ENCODE results near the gene SERAC1. TPM values are rescaled to one million over a fixed set of nuclear protein-coding genes. Genes with fewer than 3 reads are reported as not detected.
"Not testable (repeated sequence)": the region's sequence is repeated elsewhere in the genome, so short reads cannot be mapped to it uniquely, and the experiment has no call there.

Gene SERAC1
- total RNA-seq, 3 donors from 2014 or later (not counting 1 experiment from before 2014, with no cell fraction given): 2.1 to 3.0 (median 2.3) TPM

DNA sequence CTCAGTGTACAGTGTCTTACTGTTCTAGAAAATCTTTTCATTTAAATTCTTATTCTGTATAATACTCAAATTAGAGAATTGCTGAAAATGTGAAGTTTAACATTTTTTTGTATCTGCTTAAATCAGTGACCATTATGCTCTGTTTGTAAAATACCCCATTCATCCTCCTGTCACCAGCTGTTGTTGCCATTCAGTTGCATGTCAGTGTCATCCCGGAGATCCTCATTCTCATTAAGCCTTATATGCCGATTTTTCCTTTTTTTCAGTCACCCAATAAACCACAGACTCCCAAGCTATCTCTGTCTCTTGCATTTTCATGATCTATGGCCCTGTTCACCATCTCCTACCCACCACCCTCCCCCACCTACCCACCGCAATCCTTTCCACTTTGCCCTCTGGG lies 20.5 kb upstream of the SERAC1 start:
- TF ChIP-seq, protein P1, sequence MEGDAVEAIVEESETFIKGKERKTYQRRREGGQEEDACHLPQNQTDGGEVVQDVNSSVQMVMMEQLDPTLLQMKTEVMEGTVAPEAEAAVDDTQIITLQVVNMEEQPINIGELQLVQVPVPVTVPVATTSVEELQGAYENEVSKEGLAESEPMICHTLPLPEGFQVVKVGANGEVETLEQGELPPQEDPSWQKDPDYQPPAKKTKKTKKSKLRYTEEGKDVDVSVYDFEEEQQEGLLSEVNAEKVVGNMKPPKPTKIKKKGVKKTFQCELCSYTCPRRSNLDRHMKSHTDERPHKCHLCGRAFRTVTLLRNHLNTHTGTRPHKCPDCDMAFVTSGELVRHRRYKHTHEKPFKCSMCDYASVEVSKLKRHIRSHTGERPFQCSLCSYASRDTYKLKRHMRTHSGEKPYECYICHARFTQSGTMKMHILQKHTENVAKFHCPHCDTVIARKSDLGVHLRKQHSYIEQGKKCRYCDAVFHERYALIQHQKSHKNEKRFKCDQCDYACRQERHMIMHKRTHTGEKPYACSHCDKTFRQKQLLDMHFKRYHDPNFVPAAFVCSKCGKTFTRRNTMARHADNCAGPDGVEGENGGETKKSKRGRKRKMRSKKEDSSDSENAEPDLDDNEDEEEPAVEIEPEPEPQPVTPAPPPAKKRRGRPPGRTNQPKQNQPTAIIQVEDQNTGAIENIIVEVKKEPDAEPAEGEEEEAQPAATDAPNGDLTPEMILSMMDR (IDR thresholded peaks at IDR 0.05): no peak
- Mint-ChIP-seq H3K4me3 (no peak overlapping the region), H3K27me3 (ENCODE audit: low read depth in 2 of 2) (no peaks in the 10 kb centered on the region), H3K36me3 (peaks cover 5% of the 10 kb centered on the region), H3K9me3 (no peaks in the 10 kb centered on the region), H3K27ac (no peak overlapping the region), H3K4me1 (peaks cover 0 to 7% of the 10 kb centered on the region in 2 donors)
- DNase-seq: no peak
- Histone ChIP-seq H3K36me3 (ENCODE audit: control insufficient read depth, insufficient read depth, low read length) (peaks cover 3% of the 10 kb centered on the region), H3K27me3 (ENCODE audit: control insufficient read depth, insufficient read depth, low read length) (no peaks in the 10 kb centered on the region), H3K27ac (ENCODE audit: low read length) (no peak overlapping the region), H3K4me3 (ENCODE audit: low read length) (no peak overlapping the region), H3K9me3 (ENCODE audit: control insufficient read depth, insufficient read depth, low read length) (no peaks in the 10 kb centered on the region), H3K4me1 (ENCODE audit: control insufficient read depth, insufficient read depth, low read length) (peaks cover 1% of the 10 kb centered on the region)
- 100% methylated on average over 3 of the region's 3 CpGs for WGBS (ENCODE audit: insufficient coverage)
- no peak for ATAC-seq
- intact Hi-C loops (cut with micrococcal nuclease): no loop called here

DNA sequence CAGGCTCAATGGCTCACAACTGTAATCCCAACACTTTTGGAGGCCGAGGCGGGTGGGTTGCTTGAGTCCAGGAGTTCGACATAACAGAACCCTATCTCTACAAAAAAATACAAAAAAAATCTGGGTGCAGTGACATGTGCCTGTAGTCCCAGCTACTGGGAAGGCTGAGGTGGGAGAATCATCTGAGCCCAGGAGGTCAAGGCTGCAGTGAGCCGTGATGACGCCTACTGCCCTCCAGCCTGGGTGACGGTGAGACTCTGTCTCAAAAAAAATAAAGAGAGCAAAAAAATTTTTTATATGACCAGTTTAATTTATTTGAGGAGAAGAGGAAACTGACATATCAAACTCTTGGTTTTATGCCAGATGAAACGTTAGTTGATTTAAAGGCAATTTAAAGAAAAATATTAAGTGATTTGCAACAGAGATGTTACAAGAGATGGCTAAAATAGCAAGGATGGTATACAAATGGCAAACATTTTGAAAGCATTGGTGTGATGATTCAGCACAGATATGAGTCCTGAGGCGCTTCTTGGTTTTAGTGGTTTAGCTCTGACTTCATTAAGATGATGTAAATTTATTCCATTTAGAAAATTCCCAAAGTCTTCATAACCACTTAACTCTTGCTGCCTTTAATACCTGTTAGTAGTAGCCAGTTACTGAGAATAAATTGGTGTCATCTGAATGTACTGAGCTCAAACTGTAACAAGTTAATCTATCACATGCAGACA lies 17.8 kb upstream of the SERAC1 start:
- Mint-ChIP-seq H3K4me1 (peaks cover 12 to 26% of the 10 kb centered on the region in 2 donors), H3K27me3 (ENCODE audit: low read depth in 2 of 2) (no peaks in the 10 kb centered on the region), H3K36me3 (peaks cover 8% of the 10 kb centered on the region), H3K27ac (no peak overlapping the region), H3K4me3 (no peak overlapping the region), H3K9me3 (no peaks in the 10 kb centered on the region)
- WGBS (ENCODE audit: insufficient coverage): 81% methylated on average over 4 of the region's 8 CpGs
- Histone ChIP-seq H3K4me1 (ENCODE audit: control insufficient read depth, insufficient read depth, low read length) (peaks cover 4% of the 10 kb centered on the region), H3K36me3 (ENCODE audit: control insufficient read depth, insufficient read depth, low read length) (no peaks in the 10 kb centered on the region), H3K4me3 (ENCODE audit: low read length) (no peak overlapping the region), H3K27ac (ENCODE audit: low read length) (no peak overlapping the region), H3K9me3 (ENCODE audit: control insufficient read depth, insufficient read depth, low read length) (no peaks in the 10 kb centered on the region), H3K27me3 (ENCODE audit: control insufficient read depth, insufficient read depth, low read length) (no peaks in the 10 kb centered on the region)
- intact Hi-C loops (cut with micrococcal nuclease): no loop called here
- DNase-seq: no peak
- TF ChIP-seq, protein P1 (IDR thresholded peaks at IDR 0.05): no peak
- ATAC-seq: no peak

DNA sequence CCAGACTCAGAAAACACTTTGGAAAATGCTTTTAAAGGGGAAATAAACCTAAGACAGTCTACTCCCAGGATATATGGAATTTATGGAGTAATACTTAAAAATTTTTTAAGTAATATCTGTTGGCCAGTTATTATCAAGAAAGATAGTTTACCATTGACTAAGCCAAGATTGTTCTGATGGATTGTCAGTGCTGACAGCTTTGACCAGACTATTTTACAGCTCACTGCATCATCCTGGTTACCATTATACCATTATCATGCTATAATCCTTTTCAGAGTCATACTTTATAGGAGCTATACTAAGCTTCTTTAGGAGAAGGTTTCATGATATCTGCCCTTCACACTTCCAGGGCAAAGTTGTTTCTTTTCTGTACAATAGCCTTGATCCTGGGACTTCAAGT lies 16.5 kb upstream of the SERAC1 start:
- TF ChIP-seq, protein P1 (IDR thresholded peaks at IDR 0.05): no peak
- DNase-seq (no peak), ATAC-seq (no peak)
- Mint-ChIP-seq H3K9me3 (no peaks in the 10 kb centered on the region), H3K4me1 (peaks cover 15 to 34% of the 10 kb centered on the region in 2 donors), H3K36me3 (peaks cover 8% of the 10 kb centered on the region), H3K4me3 (no peak overlapping the region), H3K27me3 (ENCODE audit: low read depth in 2 of 2) (no peaks in the 10 kb centered on the region), H3K27ac (no peak overlapping the region)
- intact Hi-C loops (cut with micrococcal nuclease): no loop called here
- Histone ChIP-seq H3K4me1 (ENCODE audit: control insufficient read depth, insufficient read depth, low read length) (peaks cover 4% of the 10 kb centered on the region), H3K9me3 (ENCODE audit: control insufficient read depth, insufficient read depth, low read length) (no peaks in the 10 kb centered on the region), H3K4me3 (ENCODE audit: low read length) (no peak overlapping the region), H3K27ac (ENCODE audit: low read length) (no peak overlapping the region), H3K36me3 (ENCODE audit: control insufficient read depth, insufficient read depth, low read length) (no peaks in the 10 kb centered on the region), H3K27me3 (ENCODE audit: control insufficient read depth, insufficient read depth, low read length) (no peaks in the 10 kb centered on the region)

DNA sequence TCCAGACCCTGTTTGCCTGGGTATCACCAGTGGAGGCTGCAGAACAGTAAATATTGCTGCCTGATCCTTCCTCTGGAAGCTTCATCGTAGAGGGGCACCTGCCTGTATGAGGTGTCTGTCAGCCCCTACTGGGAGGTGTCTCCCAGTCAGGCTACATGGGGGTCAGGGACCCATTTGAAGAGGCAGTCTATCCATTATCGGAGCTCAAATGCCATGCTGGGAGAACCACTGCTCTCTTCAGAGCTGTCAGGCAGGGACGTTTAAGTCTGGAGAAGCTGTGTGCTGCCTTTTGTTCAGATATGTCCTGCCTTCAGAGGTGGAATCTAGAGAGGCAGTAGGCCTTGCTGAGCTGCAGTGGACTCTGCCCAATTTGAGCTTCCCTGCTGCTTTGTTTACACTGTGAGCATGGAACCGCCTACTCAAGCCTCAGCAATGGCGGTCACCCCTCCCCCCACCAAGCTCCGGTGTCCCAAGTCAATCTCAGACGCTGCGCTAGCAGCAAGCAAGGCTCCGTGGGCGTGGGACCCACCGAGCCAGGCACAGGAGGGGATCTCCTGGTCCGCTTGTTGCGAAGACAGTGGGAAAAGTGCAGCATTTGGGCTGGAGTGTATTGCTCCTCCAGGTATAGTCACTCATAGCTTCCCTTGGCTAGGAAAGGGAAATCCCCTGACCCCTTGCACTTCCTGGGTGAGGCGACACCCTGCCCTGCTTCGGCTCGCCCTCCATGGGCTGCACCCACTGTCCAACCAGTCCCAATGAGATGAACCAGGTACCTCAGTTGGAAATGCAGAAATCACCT lies 15.3 kb upstream of the SERAC1 start:
- H3K4me1 Mint-ChIP-seq: peaks cover 25 to 46% of the 10 kb centered on the region in 2 donors
- H3K36me3 Mint-ChIP-seq; H3K9me3 ChIP-seq (ENCODE audit: control insufficient read depth, insufficient read depth, low read length); H3K4me3 Mint-ChIP-seq; H3K27ac Mint-ChIP-seq; H3K9me3 Mint-ChIP-seq; H3K36me3 ChIP-seq (ENCODE audit: control insufficient read depth, insufficient read depth, low read length); DNase-seq; intact Hi-C loops (cut with micrococcal nuclease); H3K4me3 ChIP-seq (ENCODE audit: low read length); H3K27me3 Mint-ChIP-seq (ENCODE audit: low read depth in 2 of 2); ATAC-seq; H3K4me1 ChIP-seq (ENCODE audit: control insufficient read depth, insufficient read depth, low read length); H3K27ac ChIP-seq (ENCODE audit: low read length); H3K27me3 ChIP-seq (ENCODE audit: control insufficient read depth, insufficient read depth, low read length): not testable (repeated sequence)
- WGBS (ENCODE audit: insufficient coverage): 93% methylated on average over 16 of the region's 16 CpGs

DNA sequence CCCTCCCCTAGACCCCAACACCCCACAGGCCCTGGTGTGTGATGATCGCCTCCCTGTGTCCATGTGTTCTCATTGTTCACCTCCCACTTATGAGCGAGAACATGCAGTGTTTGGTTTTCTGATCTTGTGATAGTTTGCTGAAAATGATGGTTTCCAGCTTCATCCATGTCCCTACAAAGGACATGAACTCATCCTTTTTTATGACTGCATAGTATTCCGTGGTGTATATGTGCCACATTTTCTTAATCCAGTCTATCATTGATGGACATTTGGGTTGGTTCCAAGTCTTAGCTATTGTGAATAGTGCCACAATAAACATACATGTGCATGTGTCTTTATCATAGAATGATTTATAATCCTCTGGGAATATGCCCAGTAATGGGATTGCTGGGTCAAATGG lies 9.7 kb upstream of the SERAC1 start:
- no CpG with 5 or more reads among the region's 3 CpGs for WGBS (ENCODE audit: insufficient coverage)
- ATAC-seq; intact Hi-C loops (cut with micrococcal nuclease); H3K27ac Mint-ChIP-seq; H3K4me3 Mint-ChIP-seq; H3K27me3 ChIP-seq (ENCODE audit: control insufficient read depth, insufficient read depth, low read length); H3K4me1 ChIP-seq (ENCODE audit: control insufficient read depth, insufficient read depth, low read length); H3K27ac ChIP-seq (ENCODE audit: low read length); H3K36me3 ChIP-seq (ENCODE audit: control insufficient read depth, insufficient read depth, low read length); H3K4me3 ChIP-seq (ENCODE audit: low read length); H3K36me3 Mint-ChIP-seq; H3K27me3 Mint-ChIP-seq (ENCODE audit: low read depth in 2 of 2); H3K9me3 Mint-ChIP-seq; H3K9me3 ChIP-seq (ENCODE audit: control insufficient read depth, insufficient read depth, low read length); DNase-seq: not testable (repeated sequence)
- H3K4me1 Mint-ChIP-seq: peaks cover 28 to 42% of the 10 kb centered on the region in 2 donors
